HepG2 (cell line): ENCODE data around the gene SPG7. TPM values are rescaled to one million over a fixed set of nuclear protein-coding genes. Genes with fewer than 3 reads are reported as not detected.
A peak's percentile ranks its signal among the peaks of the same experiment; 100 is the strongest.

Experiments
- AGO2 ChIP-seq: fragments of 200-400 bp; formaldehyde crosslinking; optimal IDR thresholded peaks from 2 replicates; pipeline ENCODE3; 2017; ENCODE audit warnings: mild to moderate bottlenecking, low read depth, low read length, moderate library complexity
- ARID3A ChIP-seq: IDR thresholded peaks from 2 replicates; pipeline ENCODE4 v1.6.1; 2012; ENCODE audit warnings: low read depth, low read length, improper control_type of control experiment
- ARID4A ChIP-seq: sonication (generic); formaldehyde crosslinking; IDR thresholded peaks from 2 replicates; pipeline ENCODE4 v1.5.0; 2020; ENCODE audit warnings: mild to moderate bottlenecking, missing genetic modification reagents, borderline replicate concordance
- CHD4 ChIP-seq: fragments of 200-600 bp; sonication (generic); IDR thresholded peaks from 2 replicates; pipeline ENCODE4 v1.7.0; 2017; ENCODE audit warnings: mild to moderate bottlenecking, low read length, borderline replicate concordance
- HNF4G ChIP-seq, 2 experiments: sonication (generic) in 1 of 2; formaldehyde crosslinking in 1 of 2; IDR thresholded peaks; 2 replicates each; pipeline versions ENCODE4 v1.4.0 to v1.6.1; 2011 to 2020; ENCODE audit warnings: borderline replicate concordance in 2 of 2, low read depth in 2 of 2, mild to moderate bottlenecking in 2 of 2, low read length in 1 of 2, missing genetic modification reagents in 1 of 2, moderate library complexity in 1 of 2
- KDM6A ChIP-seq: IDR thresholded peaks from 2 replicates; pipeline ENCODE4 v1.6.1; 2016; ENCODE audit warnings: low read depth
- KLF15 ChIP-seq: sonication (generic); formaldehyde crosslinking; IDR thresholded peaks from 2 replicates; pipeline ENCODE4 v1.8.1; 2023; ENCODE audit warnings: borderline replicate concordance, mild to moderate bottlenecking, inconsistent platforms, missing genetic modification reagents, mixed read lengths
- KLF16 ChIP-seq, 2 experiments: sonication (generic) in 1 of 2; formaldehyde crosslinking in 1 of 2; IDR thresholded peaks; 2 replicates each; pipeline versions ENCODE4 v1.6.1 to v1.8.0; 2016 to 2023; ENCODE audit warnings: missing genetic modification reagents in 2 of 2, missing compliant biosample characterization in 1 of 2
- MBNL3 ChIP-seq: fragments of 250-450 bp; sonication (Bioruptor Pico); conservative IDR thresholded peaks from 2 replicates; pipeline ENCODE4 v1.8.0; 2022; ENCODE audit warnings: mild to moderate bottlenecking, inconsistent platforms
- MXD1 ChIP-seq: sonication (generic); formaldehyde crosslinking; IDR thresholded peaks from 2 replicates; pipeline ENCODE4 v1.4.0; 2020; ENCODE audit warnings: mild to moderate bottlenecking, missing genetic modification reagents
- REXO4 ChIP-seq: sonication (generic); formaldehyde crosslinking; IDR thresholded peaks from 2 replicates; pipeline ENCODE4 v1.8.0; 2022; ENCODE audit warnings: missing genetic modification reagents, mild to moderate bottlenecking, borderline replicate concordance
- STAG1 ChIP-seq: sonication (generic); formaldehyde crosslinking; IDR thresholded peaks from 2 replicates; pipeline ENCODE4 v1.4.0; 2020; ENCODE audit warnings: missing genetic modification reagents
- ZBTB44 ChIP-seq: sonication (generic); formaldehyde crosslinking; IDR thresholded peaks from 2 replicates; pipeline ENCODE4 v1.4.0; 2020; ENCODE audit warnings: missing genetic modification reagents
- ZMYM2 ChIP-seq: sonication (generic); formaldehyde crosslinking; IDR thresholded peaks from 2 replicates; pipeline ENCODE4 v1.8.0; 2022; ENCODE audit warnings: mild to moderate bottlenecking, missing genetic modification reagents
- ZNF235 ChIP-seq: sonication (generic); formaldehyde crosslinking; IDR thresholded peaks from 2 replicates; pipeline ENCODE4 v1.8.1; 2023; ENCODE audit warnings: mild to moderate bottlenecking, missing genetic modification reagents, borderline replicate concordance
- ZNF282 ChIP-seq: fragments of 450-650 bp; IDR thresholded peaks from 2 replicates; pipeline ENCODE4 v1.6.1; 2018; ENCODE audit not compliant: partially characterized antibody
- ZNF382 ChIP-seq: sonication (generic); formaldehyde crosslinking; IDR thresholded peaks from 2 replicates; pipeline ENCODE4 v1.5.0; 2020; ENCODE audit warnings: missing genetic modification reagents, mild to moderate bottlenecking, borderline replicate concordance
- ZNF567 ChIP-seq: sonication (generic); formaldehyde crosslinking; IDR thresholded peaks from 2 replicates; pipeline ENCODE4 v1.8.1; 2023; ENCODE audit warnings: mild to moderate bottlenecking, missing genetic modification reagents, borderline replicate concordance
- ZNF674 ChIP-seq: sonication (generic); formaldehyde crosslinking; IDR thresholded peaks from 2 replicates; pipeline ENCODE4 v1.5.0; 2020; ENCODE audit warnings: low read depth, mild to moderate bottlenecking, missing genetic modification reagents
- ZNF746 ChIP-seq: sonication (generic); formaldehyde crosslinking; IDR thresholded peaks from 2 replicates; pipeline ENCODE4 v1.8.0; 2022; ENCODE audit warnings: mild to moderate bottlenecking, missing genetic modification reagents
- ZNF777 ChIP-seq: sonication (generic); formaldehyde crosslinking; IDR thresholded peaks from 2 replicates; pipeline ENCODE4 v1.4.0; 2020; ENCODE audit warnings: missing genetic modification reagents
- ZNF790 ChIP-seq: sonication (generic); formaldehyde crosslinking; IDR thresholded peaks from 2 replicates; pipeline ENCODE4 v1.8.0; 2022; ENCODE audit warnings: missing genetic modification reagents, mild to moderate bottlenecking, borderline replicate concordance
- polyA plus RNA-seq, 8 experiments: library from polyadenylated mRNA; depleted of rRNA in 3 of 8; stranded (reverse) in 7 of 8; unstranded in 1 of 8; fragments of >200 nt; fragmentation: Illumina TruSeq in 4 of 8; extraction: Trizol in 4 of 8; gene quantifications; 2 replicates each; pipeline versions ENCODE4 v1.2.1 to v1.2.3, GENCODE V29; 2011 to 2016; ENCODE audit warnings: low read depth in 4 of 8, missing spikeins in 1 of 8, mixed read lengths in 1 of 8; ENCODE audit not compliant: insufficient read depth in 1 of 8
- total RNA-seq, 5 experiments: library from RNA; depleted of rRNA; stranded (reverse); fragments of >200 nt; fragmentation: Illumina TruSeq; extraction: Trizol; gene quantifications; 2 replicates each; pipeline ENCODE4 v1.2.3, GENCODE V29; 2016; ENCODE audit warnings: low read depth in 1 of 5

SPG7 gene
- total and polyA plus RNA-seq, 2 of the 13 experiments (the other 11 are each of a cell fraction or from before 2014, with no cell fraction given): 66.0 to 136 TPM

GRCh38 chr16:89491238-89491869 lies 16.8 kb upstream of the SPG7 start (continued):
- TF ChIP-seq ARID3A: no peak
- TF ChIP-seq KLF15 (CRISPR knock-in tag): no peak
- no peak for TF ChIP-seq KLF16 (CRISPR knock-in tag; IDR thresholded peaks at IDR 0.05)
- TF ChIP-seq ZNF790 (CRISPR knock-in tag): no peak
- TF ChIP-seq MXD1 (CRISPR knock-in tag): peak; percentile 15; the same call in 1 of the 2 replicates
- TF ChIP-seq ZNF235 (CRISPR knock-in tag): no peak
- no peak for TF ChIP-seq ZNF382 (CRISPR knock-in tag)
- TF ChIP-seq ZNF282: no peak
- TF ChIP-seq AGO2: peak; percentile 4
- TF ChIP-seq ARID4A (CRISPR knock-in tag): no peak
- TF ChIP-seq KDM6A: no peak
- no peak for TF ChIP-seq ZNF746 (CRISPR knock-in tag)
- no peak for TF ChIP-seq ZNF567 (CRISPR knock-in tag)
- TF ChIP-seq CHD4: no peak
- no peak for TF ChIP-seq ZBTB44 (CRISPR knock-in tag)
- 0 out of 2 replicates have a peak, but pooled peaks have one; percentile 10 for TF ChIP-seq STAG1
- no peak for TF ChIP-seq ZNF674 (CRISPR knock-in tag)
- no peak for TF ChIP-seq REXO4
- TF ChIP-seq ZMYM2: no peak
- no peak for TF ChIP-seq HNF4G (IDR thresholded peaks at IDR 0.05; ENCODE audit: borderline replicate concordance, low read depth, low read length)
- TF ChIP-seq HNF4G (CRISPR knock-in tag; IDR thresholded peaks at IDR 0.05; ENCODE audit: borderline replicate concordance, low read depth): no peak
- no peak for TF ChIP-seq MBNL3 (CRISPR knock-in tag)
- TF ChIP-seq ZNF777: no peak; the same call in none of the 2 replicates
